CD4-positive, alpha-beta T cell treated with Interleukin-6 at 100 ng/mL for 8 hours (primary cell): ENCODE results near the gene SORCS1.

Experiments
- DNase-seq: peaks from one replicate; pipeline ENCODE4 v3.0.0-alpha.2; 2020; ENCODE audit warnings: mixed read lengths, low spot score

The SORCS1 gene

GRCh38 chr10:107104026-107104652, 60.4 kb downstream of the SORCS1 start:
- DNase-seq = no peak

DNA sequence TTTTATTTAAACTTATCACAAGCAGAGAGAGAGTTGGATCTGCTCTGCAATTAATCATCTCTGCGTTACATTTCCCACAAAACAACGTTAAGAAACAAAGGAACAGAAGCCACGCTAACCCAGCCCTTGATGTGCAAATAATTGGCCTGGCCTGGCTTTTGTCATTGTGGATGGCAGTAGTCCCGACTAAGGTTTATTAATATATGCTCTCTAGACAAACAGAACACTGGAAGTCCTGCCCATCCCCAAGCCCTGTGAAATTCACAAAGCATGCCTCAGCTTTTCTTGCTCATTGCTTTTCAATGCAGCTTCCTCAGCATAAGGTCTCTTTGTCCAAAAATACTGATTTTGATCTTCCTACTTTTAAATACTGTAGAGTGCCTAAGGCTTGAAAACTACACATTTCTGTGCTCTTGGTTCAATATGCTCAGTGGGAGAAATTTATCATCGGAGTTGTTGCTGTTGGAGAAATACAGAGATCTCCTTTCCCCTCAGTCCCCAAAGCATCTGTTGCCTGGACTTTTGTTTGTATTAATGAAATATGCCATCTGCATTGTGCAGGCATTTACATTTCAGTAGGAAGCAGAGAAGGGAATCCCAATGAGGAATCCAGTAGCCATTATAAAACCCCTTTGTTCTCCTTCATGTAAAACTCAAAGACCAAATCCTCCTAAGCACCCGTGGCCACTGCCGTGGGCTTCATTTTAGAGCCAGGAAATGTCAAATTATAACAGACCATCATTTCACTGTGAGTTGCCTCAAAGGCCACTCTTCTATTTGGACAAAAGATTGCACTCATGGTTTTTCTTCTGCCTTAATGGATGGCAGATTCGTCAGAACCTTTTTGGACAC, 61.1 kb downstream of the SORCS1 start:
- DNase-seq = no peak

DNA sequence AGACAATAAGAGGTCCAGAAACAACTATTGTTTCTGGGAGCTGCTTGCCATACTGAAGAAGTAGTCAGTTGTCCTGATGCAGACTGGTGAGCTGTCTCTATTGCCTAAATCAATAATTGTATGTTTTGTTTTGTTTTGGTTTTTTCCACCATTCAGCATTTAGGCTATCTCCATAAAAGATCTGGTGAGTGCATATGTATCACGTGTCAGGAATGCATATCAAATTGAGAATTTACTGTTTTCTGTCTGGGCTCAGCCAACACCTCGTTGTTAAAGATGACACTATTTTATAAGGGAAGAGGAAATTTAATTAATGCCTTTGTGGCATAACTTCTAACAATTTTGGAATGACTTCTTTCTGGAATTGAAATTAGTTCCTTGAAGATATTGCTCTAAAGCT, 66.2 kb downstream of the SORCS1 start:
- DNase-seq = no peak

GRCh38 chr10:107094824-107095522, 69.5 kb downstream of the SORCS1 start:
- no peak for DNase-seq

- DNase-seq = no peak
These were observed 72.2 kb downstream of the SORCS1 start for GRCh38 chr10:107092321-107092720.

DNA sequence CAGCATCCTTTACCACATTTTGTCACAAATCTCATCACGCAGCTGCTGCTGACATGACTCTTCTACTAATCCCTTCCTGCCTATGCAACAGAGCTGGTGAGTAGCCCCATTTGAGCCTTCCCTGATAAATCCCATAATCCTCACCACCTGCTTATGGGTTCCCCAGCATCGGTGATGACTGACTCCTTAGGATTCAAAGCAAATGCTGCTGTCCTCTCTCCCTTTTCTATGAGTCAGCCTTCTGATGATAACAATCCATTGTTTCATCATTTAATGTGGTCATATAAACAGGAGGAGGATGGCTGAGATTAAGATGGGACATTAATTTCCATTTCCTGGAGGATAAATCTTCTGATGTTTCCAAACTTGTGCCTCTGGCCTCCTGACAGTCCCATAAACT, 73.4 kb downstream of the SORCS1 start:
- DNase-seq = no peak

GRCh38 chr10:107085665-107086525, 78.6 kb downstream of the SORCS1 start:
- no peak for DNase-seq

GRCh38 chr10:107083388-107084009, 81.0 kb downstream of the SORCS1 start:
- DNase-seq = no peak

GRCh38 chr10:107081644-107082043, 82.9 kb downstream of the SORCS1 start:
- DNase-seq = no peak

GRCh38 chr10:107075117-107075516, 89.4 kb downstream of the SORCS1 start:
- no peak for DNase-seq

DNA sequence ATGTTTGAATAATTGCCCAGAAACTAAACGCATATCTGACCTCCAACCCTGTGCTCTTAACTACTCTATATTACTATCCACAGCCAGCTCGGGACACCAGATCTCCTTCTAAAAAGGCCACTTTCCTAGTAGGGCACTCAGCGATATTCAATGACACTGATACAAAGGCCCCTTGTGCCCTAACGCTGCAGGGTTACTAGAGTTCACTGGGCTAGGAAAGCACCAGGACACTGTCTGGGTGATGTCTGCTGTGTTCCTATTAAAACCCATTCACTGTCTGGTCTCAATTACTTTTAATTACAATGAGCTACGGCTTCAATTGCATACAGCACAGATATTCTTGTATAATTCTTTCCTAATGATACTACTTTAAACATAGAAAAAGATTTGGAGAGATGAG, 91.7 kb downstream of the SORCS1 start:
- DNase-seq = no peak

- DNase-seq = no peak
These were observed 92.5 kb downstream of the SORCS1 start for GRCh38 chr10:107072028-107072427.

DNA sequence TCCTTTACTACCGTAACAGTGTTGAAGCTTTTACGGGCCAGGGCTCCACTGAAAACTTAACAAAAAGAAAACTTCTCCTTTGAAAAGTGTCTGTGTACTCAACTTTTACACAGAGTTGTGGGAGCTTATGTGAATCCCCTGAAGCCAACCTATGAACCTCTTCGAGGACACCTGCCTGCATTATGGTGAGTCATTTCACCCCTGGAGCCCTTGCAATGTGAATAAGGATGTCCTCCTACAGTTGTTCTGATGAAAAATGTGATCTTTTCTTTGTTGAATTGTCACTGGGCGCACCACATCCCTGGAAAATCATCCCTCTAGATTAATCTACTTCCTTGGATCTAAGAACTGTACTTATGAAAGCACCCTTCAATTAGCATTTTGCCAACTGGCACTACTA, 93.2 kb downstream of the SORCS1 start:
- no peak for DNase-seq

- DNase-seq = no peak
These were observed 96.7 kb downstream of the SORCS1 start for GRCh38 chr10:107067843-107068242.

- DNase-seq = no peak
These were observed 100.4 kb downstream of the SORCS1 start for GRCh38 chr10:107064075-107064474.

GRCh38 chr10:107059872-107060271, 104.6 kb downstream of the SORCS1 start:
- DNase-seq = no peak

GRCh38 chr10:107059068-107059804, 105.3 kb downstream of the SORCS1 start:
- no peak for DNase-seq

DNA sequence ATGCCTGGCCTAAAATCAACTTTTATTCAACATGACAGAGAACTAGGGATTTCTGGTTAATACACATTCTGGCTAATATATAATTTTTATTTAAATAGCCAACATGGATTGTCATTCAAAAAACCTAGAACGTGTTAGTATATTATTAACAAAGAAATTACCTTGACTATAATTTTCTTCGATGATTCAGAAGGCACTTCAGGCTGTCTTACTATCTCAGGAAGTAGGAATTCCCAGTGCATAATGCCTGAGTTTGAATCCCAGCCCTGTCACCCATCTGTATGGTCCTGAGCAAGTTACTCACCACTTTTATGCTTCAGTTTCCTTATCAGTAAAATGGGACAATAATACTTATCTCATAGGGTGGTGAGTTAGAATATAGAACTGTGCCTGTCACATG, 106.2 kb downstream of the SORCS1 start:
- no peak for DNase-seq

DNA sequence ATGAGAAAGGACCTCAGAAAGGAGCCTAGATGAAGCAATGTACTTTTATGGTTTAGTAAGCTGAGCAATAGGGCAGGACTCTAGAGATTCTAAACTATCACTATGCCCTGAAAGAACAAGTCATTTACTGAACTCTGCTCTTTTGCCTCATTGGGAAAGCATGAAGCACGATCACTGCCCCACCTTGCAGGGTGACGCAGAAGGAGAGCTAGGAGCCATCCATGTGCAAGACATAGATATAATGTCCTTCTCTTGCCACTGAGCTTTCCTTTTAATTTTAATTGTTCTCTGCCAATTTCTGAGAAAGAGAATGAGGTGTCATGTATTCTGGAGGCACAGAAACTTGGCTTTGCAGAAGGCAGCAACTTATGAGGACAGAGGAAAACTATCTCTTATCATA, 108.3 kb downstream of the SORCS1 start:
- no peak for DNase-seq

- DNase-seq = no peak
These were observed 109.9 kb downstream of the SORCS1 start for GRCh38 chr10:107054469-107055156.
